DOHH2 (cell line): ENCODE measurements around the gene LEMD1.

Experiments
- CTCF ChIP-seq: fragments of 200-600 bp; sonication (generic); IDR thresholded peaks from one replicate; pipeline ENCODE4 v1.5.1; 2014; ENCODE audit warnings: antibody characterized with exemption, mild to moderate bottlenecking, low read depth, low read length; ENCODE audit not compliant: poor library complexity, severe bottlenecking
- EZH2phosphoT487 ChIP-seq: fragments of 200-600 bp; sonication (generic); IDR thresholded peaks from 2 replicates; pipeline ENCODE4 v1.6.1; 2017; ENCODE audit warnings: borderline replicate concordance, mild to moderate bottlenecking, antibody characterized with exemption, low read length, moderate library complexity, mixed read lengths

- TF ChIP-seq CTCF, result no peak
- no peak for TF ChIP-seq EZH2phosphoT487
These were observed 19.4 kb upstream of the LEMD1 start for GRCh38 chr1:205441318-205441633.
